SH-SY5Y (cell line): ENCODE results near the gene CYLD.

Experiments used
- GATA2 ChIP-seq: IDR thresholded peaks from 2 replicates; pipeline ENCODE4 v1.6.1; 2011; ENCODE audit warnings: mild to moderate bottlenecking, low read depth, low read length
- GATA3 ChIP-seq: IDR thresholded peaks from 2 replicates; pipeline ENCODE4 v1.6.1; 2011; ENCODE audit warnings: low read depth, mild to moderate bottlenecking, low read length, moderate library complexity

DNA sequence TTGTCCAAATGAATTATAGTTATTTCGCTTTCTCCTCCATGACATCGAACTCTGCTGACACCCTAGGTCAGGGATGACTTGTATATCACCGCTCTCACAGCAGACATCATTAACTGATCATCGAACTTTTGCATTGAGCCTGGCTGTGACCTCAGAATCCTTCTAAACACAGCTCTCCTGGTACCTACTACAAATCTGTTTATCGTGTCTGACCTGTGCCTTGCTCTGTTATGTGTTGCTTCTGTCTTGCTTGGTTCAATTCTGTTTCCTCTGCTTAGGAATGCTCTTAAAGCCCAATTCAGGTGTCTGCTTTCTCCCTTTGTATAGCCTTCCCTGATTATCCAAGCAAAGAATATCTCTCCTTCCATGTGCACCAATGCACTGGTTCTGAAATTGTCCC lies 78.3 kb downstream of the CYLD start:
- TF ChIP-seq GATA2 = no peak
- no peak for TF ChIP-seq GATA3
